T follicular helper cell (primary cell): ENCODE results near the gene TBC1D3B.
"Not testable (repeated sequence)": the region's sequence is repeated elsewhere in the genome, so short reads cannot be mapped to it uniquely, and the experiment has no call there.

Experiments used
- DNase-seq: peaks from one replicate; pipeline ENCODE4 v3.0.0-alpha.2; 2020; ENCODE audit warnings: low read depth

Gene TBC1D3B

GRCh38 chr17:36181446-36182175 is 5.2 kb upstream of the TBC1D3B start:
- DNase-seq: not testable (repeated sequence)

- DNase-seq: not testable (repeated sequence)
These were observed 7.6 kb downstream of the TBC1D3B start for GRCh38 chr17:36168836-36169235.

DNA sequence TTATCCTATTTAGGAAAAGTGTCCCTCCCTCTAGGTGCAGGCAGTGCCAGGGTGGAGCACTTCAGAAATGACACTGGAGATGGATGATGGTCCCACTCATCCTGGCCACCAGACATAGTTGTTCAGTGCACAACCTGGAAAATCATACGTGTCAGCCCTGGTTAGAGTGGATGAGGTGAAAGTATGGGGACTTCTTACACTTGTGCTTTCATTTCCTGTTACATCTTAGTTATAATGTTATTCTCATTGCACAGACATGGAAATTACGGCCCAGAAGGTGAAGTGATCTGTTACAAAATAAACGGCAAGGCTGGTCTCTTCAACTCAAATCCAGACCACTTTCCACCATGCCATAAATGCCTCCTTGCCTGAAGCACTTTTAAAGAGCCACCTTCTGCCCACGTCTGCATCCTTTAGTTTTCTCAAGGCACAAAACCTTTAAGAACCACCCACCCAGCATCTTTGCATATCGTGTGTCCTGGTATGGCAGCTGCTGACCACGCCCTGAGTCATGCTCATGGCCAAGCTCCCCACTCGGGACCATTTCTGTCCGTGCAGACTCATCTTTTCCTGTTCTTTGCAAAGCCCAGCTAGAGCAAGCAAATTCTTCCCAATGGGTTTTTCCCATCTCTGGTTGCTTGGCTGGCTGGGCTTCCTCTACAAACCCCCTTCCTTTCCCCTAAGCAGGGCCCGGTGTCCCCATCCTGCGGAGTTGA is 22.4 kb downstream of the TBC1D3B start:
- DNase-seq: no peak

GRCh38 chr17:36152639-36153120 is 23.8 kb downstream of the TBC1D3B start:
- no peak for DNase-seq

- no peak for DNase-seq
These were observed 24.4 kb downstream of the TBC1D3B start for GRCh38 chr17:36151891-36152638.

GRCh38 chr17:36149296-36149820 is 27.1 kb downstream of the TBC1D3B start:
- DNase-seq: no peak

- DNase-seq: peak; percentile 20
These were observed 27.7 kb downstream of the TBC1D3B start for GRCh38 chr17:36148559-36149295.

DNA sequence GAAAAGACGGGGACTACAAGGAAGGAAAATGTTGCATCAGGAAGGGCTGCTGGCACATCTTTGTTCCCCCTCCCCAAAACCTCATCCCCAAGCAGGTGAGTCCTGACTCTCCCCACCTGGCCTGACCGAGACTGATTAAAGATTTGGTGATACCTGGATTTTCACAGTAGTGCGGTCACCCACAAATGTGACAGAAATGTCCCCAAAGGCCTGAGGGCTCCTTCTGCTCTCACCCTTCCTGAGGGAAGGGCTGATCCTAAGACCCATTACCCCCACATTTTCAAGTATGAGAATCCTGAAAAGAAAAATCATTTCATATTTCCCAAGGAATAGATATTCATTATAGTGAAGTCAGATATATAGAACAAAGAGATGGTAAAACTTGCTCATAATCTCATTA is 28.8 kb downstream of the TBC1D3B start:
- no peak for DNase-seq

DNA sequence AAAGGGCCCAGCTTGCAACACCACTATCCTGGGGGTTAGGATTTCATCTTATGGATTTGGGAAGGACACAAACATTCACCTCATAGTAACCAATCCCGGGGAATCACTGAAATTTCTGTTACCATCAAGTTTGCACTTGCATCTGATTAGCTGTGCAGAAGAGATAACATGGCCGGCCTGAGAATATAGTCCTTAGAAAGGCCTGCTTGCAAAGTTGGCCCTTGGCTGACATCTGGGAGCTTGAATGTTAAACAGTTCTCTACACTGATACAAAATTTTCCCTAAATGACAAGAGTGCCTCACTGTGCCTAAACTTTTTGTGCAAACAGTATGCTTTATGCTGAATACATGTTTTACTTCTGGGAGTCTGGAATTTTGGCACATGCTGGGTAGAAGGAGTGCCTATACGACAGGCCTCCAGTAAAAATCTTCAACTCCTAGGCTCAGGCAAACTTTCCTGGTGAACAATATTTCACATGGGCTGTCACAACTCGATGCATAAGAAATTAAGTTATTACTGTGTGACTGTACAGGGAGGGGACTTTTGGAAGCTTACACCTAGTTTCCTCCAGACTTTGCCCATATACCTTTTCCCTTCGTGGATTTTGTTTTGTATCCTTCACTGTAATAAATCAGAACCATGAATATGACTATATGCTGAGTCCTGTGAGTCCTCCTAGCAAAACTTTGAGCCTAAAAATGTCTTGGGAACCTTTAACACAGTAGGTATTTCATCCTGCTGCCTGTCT is 31.3 kb downstream of the TBC1D3B start:
- DNase-seq: no peak

DNA sequence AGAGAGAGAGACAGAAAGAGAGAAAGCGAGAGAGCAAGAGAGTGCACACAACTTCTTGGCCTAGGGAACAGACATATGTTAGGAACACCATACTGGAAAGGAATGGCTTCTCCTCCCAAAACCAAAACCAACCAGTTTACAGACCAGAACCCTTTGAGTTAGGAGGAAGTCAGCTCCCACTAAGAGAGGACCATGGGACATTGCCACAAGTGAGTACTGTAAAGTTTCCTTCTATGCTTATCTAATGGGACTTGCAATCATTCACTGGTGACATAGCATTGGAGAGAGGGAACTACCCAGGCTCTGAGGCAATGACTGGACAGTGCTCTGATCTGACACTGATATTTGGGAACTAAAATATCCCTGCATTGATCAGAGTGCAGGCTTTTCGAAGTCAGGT is 32.4 kb downstream of the TBC1D3B start:
- no peak for DNase-seq

- no peak for DNase-seq
These were observed 33.6 kb downstream of the TBC1D3B start for GRCh38 chr17:36142806-36143205.

GRCh38 chr17:36142235-36142634 is 34.2 kb downstream of the TBC1D3B start:
- DNase-seq: no peak

DNA sequence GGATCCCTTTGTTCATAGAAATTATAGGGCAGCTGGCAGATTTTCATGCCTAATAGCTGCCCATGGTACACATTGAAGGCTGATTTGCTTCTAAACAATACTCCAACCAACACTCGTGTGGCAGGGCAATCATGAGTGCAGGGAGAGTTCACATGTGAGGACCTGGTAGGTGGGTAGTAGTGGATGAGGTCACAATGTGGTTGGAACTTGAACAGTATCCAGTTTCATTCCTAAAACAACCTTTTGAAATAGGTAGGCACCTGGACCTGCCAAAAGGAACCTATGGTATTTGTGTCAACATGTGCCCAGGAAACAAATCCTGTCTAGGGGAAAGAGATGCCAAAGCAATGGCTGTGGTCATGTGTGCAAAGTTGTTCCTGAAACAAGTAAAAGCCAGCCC is 40.0 kb downstream of the TBC1D3B start:
- DNase-seq: no peak

GRCh38 chr17:36136036-36136435 is 40.4 kb downstream of the TBC1D3B start:
- no peak for DNase-seq

- no peak for DNase-seq
These were observed 41.0 kb downstream of the TBC1D3B start for GRCh38 chr17:36135465-36135864.

DNA sequence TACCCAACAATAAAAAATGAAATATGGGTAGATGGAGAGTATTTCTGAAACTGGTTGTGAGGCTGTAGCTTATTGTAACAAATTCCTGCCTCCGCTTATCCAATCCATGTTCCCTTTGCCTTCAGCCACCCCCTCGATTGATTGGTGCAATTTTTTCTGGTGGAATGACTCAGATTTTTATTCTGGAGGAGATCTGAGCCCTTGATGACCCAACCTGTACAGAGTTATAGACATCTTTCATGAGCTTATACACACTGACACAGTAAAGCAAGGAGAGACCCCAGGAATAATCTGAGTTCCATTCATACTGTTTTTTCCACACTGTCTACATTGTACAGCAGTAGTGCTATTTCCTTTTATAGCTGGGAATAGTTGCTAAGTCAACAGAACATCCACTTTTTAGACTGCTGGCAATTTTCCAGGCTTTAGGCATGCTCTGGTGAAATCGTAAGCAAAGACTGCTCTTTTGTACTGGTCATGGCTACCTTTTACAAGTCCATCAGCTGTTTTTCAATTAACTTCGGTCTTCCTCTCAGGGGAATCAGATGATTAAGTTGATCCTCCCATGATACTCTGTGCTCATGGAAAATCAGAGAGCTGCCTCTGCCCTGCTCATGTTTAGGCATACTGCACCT is 42.7 kb downstream of the TBC1D3B start:
- no peak for DNase-seq

GRCh38 chr17:36132421-36132831 is 44.0 kb downstream of the TBC1D3B start:
- DNase-seq: no peak

- DNase-seq: no peak
These were observed 44.5 kb downstream of the TBC1D3B start for GRCh38 chr17:36131931-36132330.

- no peak for DNase-seq
These were observed 45.0 kb downstream of the TBC1D3B start for GRCh38 chr17:36131421-36131820.

DNA sequence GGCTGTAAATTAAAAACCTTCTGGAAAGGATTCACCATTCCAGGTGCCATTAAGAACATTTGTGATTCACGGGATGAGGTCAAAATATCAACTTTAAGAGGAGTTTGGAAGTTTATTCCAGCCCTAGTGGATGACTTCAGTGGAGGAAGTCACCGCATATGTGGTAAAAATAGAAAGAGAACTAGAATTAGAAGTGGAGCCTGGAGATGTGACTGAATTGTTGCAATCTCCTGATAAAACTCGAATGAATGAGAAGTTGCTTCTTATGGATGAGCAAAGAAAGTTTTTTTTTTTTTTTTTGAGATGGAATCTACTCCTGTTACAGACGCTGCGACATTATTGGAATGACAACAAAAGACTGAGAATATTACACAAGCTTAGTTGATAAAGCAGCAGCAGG is 46.1 kb downstream of the TBC1D3B start:
- DNase-seq: no peak
